ENCODE data around the gene GALK2. TPM values are rescaled to one million over a fixed set of nuclear protein-coding genes. Genes with fewer than 3 reads are reported as not detected.

GALK2 gene
- total RNA-seq, 1 experiment from 2014 or later = 59.4 TPM

DNA sequence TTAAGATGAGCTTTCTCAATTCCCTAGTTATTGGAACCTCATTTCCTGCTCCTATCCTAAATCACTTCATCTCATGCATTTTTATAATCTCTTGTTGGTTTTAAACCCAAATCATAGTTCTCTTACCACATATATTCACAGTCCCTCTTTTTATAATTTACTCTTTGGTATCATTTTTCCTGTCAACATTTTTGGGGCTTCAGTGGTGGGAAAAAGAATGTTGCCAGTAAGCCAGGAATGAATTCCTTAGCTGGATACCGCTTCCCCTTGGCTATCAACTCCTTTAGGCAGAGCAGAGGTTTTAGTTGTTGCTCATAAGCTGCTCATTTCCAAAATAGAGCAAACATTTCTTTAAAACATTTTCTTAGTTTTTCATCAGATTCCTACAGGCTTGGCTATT is 112.3 kb downstream of the GALK2 start:
- DNase-seq (ENCODE audit: low spot score) = no peak

DNA sequence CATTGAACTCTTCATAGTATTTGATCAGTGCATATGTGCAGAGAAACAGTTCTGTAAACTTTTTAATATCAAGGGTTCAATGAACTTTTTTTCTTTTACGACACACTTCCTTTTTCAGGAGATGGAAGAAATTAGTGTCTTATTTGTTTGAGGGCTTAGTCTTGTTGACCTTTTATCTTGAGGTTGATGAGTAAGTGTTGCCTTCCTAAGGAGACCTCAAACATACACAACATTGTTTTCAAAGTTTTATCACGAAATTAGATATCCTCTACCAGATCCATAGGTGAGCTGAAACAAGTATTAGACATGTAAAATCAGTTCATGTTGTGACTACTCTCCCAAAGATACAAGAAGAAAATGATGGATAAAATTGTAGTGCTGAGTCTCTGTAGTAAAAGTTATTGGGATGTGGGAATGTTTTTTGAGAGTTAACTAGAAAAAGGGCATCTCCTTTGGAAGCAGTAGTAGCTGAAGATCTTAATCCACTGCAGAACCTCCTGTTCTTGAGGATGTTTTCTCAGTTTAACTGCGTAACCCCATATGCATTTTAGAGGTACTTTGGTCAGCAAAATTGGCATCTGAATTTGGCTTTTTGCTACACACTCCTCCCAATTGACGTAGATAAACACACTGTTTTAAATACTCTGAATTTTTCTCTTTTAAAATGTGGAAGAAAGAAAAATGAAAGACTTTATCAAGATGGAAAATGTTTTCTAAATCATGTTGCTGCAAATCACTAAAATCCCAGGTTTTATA is 116.8 kb downstream of the GALK2 start:
- no peak for DNase-seq (ENCODE audit: low spot score)

DNA sequence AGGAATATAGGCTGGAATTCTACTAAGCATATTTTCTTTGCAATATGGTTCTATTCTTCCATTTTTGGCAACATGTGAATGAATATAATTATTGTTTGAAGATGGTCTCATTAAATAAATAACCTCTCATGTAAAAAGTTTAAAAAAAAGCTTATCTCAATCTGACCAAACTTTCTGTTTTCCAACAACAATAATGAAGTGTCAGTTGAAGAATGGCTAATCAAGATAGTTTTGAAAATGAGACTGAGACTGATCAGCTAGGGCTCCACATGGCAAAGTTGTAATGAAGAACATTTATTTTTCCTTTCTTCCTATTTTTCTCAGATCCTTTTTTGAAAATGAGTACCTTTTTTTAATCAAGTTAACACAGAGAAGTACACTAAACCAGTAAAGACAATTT is 117.4 kb downstream of the GALK2 start:
- no peak for DNase-seq (ENCODE audit: low spot score)

- DNase-seq (ENCODE audit: low spot score) = no peak
Observed at GRCh38 chr15:49288391-49288790, 118.3 kb downstream of the GALK2 start.

- DNase-seq (ENCODE audit: low spot score) = no peak
Observed at GRCh38 chr15:49290191-49290590, 120.1 kb downstream of the GALK2 start.

GRCh38 chr15:49293941-49294340 is 123.9 kb downstream of the GALK2 start:
- DNase-seq (ENCODE audit: low spot score) = no peak

GRCh38 chr15:49296258-49296657 is 126.2 kb downstream of the GALK2 start:
- no peak for DNase-seq (ENCODE audit: low spot score)

DNA sequence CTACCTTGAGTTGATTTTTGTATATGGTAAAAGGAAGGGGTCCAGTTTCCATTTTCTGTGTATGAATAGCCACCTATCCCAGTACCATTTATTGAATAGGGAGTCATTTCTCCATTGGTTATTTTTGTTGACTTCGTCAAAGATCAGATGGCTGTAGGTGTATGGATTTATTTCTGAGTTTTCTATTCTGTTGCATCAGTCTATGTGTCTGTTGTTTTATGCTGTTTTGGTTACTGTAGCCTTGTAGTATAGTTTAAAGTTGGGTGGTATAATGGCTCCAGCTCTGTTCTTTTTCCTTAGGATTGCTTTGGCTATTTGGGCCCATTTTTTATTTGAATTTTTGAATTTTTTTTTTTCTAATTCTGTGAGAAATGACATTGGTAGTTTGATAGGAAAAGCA is 127.5 kb downstream of the GALK2 start:
- DNase-seq (ENCODE audit: low spot score) = no peak

GRCh38 chr15:49300856-49301255 is 130.8 kb downstream of the GALK2 start:
- DNase-seq (ENCODE audit: low spot score) = no peak

DNA sequence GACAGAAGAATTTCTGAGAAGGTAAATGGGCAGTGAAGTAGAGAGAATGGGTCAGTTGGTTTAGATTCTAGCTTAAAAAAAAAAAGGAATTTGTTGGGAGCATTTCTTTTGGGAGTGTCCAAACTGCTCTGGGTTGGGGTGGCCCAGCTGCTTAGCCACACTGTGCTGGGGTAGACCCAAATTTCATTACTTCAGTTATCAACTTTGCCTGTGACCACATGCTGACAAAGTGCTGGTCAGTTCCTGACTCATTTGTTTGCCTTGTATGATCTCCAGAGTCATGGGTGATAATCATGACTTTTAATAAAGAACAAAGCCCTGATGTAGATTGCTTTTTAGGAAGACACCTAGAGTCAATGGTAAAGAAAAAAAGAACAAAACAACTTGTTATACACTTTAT is 131.5 kb downstream of the GALK2 start:
- DNase-seq (ENCODE audit: low spot score) = no peak

GRCh38 chr15:49303003-49303402 is 133.0 kb downstream of the GALK2 start:
- DNase-seq (ENCODE audit: low spot score) = no peak

GRCh38 chr15:49306551-49306950 is 136.5 kb downstream of the GALK2 start:
- DNase-seq (ENCODE audit: low spot score) = no peak

DNA sequence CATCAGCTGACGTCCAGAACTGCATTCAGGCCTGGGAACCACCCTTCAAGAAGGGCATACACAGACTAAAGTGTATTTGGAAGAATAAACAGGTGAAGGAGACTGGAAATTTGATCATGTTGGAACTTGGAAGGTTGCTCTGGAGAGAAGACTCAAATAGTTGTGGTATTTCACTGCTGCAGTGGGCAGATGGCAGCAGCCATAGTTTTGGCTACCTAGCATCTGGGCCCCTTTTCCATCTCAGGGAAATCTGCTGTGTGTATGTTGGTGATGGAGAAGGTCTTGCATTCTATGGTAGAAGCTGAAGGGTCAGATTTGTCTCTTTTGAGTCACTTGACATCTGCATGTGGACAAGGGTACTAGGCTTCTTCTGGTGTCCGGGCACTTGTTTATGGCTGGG is 138.6 kb downstream of the GALK2 start:
- DNase-seq (ENCODE audit: low spot score) = no peak

- DNase-seq (ENCODE audit: low spot score) = no peak
Observed at GRCh38 chr15:49309889-49310288, 139.8 kb downstream of the GALK2 start.

- peak; percentile 14 for DNase-seq (ENCODE audit: low spot score)
Observed at GRCh38 chr15:49313650-49314049, 143.6 kb downstream of the GALK2 start.

GRCh38 chr15:49314716-49315115 is 144.7 kb downstream of the GALK2 start:
- DNase-seq (ENCODE audit: low spot score) = no peak

GRCh38 chr15:49315391-49315823 is 145.4 kb downstream of the GALK2 start:
- DNase-seq (ENCODE audit: low spot score) = no peak

GRCh38 chr15:49320351-49320750 is 150.3 kb downstream of the GALK2 start:
- no peak for DNase-seq (ENCODE audit: low spot score)

DNA sequence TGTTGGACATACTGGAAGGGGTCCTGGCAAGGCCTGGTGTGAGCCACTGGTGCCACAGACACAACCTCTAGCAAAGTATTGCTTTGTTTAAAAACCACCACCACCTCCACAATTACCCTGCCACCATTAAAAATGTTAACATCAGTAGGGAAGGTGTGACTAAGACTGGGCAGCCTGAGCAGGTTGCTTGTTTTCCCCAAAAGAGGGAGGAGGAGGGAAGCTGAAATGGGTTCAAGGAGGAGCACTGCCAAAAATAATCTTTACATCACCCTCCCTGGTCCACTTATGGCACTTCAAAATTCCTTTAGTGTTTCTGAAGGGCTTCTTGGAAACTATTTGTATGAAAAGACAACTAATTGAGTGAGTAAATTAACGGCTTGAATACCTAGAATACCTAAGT is 153.2 kb downstream of the GALK2 start:
- no peak for DNase-seq (ENCODE audit: low spot score)

- DNase-seq (ENCODE audit: low spot score) = no peak
Observed at GRCh38 chr15:49327927-49328326, 157.9 kb downstream of the GALK2 start.

DNA sequence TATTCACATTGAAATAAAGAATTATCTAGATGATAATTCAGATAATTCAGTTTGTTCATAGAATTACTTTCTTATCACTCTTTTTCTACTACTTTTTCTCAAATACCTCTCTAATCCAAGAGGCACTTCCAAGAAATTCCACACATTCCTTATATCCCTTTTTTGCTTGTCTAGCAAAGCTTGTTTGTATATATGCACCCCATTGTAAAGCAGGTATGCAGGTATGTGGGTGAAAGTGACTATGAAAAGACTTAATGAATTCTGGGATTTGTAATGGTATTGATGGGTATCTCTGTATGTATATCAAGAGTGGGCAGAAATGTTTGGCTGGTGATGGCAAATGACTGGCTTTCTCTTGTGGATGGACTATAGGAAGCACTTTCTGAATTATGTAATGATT is 158.9 kb downstream of the GALK2 start:
- no peak for DNase-seq (ENCODE audit: low spot score)

DNA sequence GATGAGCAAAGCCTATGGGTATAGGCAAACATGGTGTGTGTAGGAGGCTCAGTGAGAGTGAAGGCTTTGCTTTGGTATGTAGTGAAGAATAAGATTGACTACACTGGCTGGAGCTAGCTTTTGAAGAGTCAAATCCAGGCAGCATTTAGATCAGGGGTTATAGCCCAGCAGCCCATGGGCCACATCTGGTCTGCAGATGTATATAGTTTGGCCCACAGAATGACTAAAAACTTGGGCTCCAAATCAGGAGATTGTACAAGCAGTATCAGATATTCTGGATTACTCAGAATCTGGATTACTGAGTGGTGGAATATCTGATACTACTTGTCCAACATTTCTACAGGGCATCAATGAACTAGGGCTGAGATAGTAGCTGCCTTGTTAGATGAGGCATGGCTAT is 160.1 kb downstream of the GALK2 start:
- DNase-seq (ENCODE audit: low spot score) = no peak

DNA sequence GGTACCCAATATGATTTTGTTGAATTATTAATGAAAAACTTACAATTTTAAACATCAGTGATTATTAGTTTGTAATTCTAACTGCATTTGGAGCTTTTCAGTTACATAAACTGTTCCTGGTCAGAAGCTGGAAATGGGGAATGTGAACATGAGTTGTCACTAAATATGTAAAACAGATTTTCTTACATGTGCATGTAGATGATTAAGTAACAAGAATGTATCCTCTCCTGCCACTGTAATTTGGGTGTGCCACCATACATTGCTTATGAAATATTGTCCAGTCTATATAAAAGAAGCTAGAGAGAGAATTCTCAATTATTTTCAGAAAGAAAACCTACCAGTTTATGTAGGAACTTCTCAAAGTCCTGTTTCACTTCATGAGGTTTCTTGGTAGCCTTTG is 161.4 kb downstream of the GALK2 start:
- DNase-seq (ENCODE audit: low spot score) = no peak

DNA sequence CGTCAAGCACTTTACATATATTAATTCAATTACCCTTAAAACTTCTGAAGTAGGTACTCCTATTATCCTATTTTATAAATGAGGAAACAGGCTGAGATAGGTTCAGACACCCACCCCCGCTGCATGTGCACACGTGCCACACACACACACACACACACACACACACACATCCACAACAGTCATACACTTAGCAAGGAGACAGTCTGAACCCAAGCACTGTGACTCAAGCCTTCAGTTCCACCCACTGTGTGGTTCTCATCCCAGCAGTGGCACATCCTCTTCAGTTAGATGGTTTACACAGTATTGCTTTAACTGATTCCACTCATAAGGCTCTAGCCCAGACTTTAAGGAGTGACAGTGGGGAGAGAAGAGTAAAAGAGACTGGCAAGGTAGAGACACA is 161.9 kb downstream of the GALK2 start:
- no peak for DNase-seq (ENCODE audit: low spot score)
